Fibroblast of lung (primary cell): ENCODE data around the gene FRMD4A. TPM values are rescaled to one million over a fixed set of nuclear protein-coding genes. Genes with fewer than 3 reads are reported as not detected.

Source experiments
- DNase-seq, 2 donors: peaks; one replicate each; pipeline versions ENCODE4 v3.0.0 to v3.0.0-alpha.2; 2010; ENCODE audit warnings: low read depth in 2 of 2
- H2AFZ ChIP-seq: 2 replicates; pipeline ENCODE4 v1.5.1; 2012; ENCODE audit warnings: low read length, control low read depth, inconsistent platforms
- H3K27ac ChIP-seq: 2 replicates; pipeline ENCODE4 v1.5.1; 2011; ENCODE audit warnings: low read length, control low read depth; ENCODE audit not compliant: insufficient read depth
- H3K27me3 ChIP-seq: 2 replicates; pipeline ENCODE4 v1.5.1; 2011; ENCODE audit warnings: mild to moderate bottlenecking, low read length; ENCODE audit not compliant: control insufficient read depth, insufficient read depth
- H3K36me3 ChIP-seq: 2 replicates; pipeline ENCODE4 v1.5.1; 2011; ENCODE audit warnings: low read length; ENCODE audit not compliant: control insufficient read depth, insufficient read depth
- H3K4me1 ChIP-seq: 2 replicates; pipeline ENCODE4 v1.5.1; 2011; ENCODE audit warnings: low read length; ENCODE audit not compliant: control insufficient read depth, insufficient read depth; ENCODE audit errors: extremely low read depth
- H3K4me2 ChIP-seq: 2 replicates; pipeline ENCODE4 v1.5.1; 2011; ENCODE audit warnings: low read length, control low read depth; ENCODE audit not compliant: insufficient read depth; ENCODE audit errors: extremely low read depth
- H3K4me3 ChIP-seq, 4 experiments: fragments of 200-600 bp in 1 of 4; sonication (generic) in 1 of 4; replicated peaks in 1 of 4; 2 replicates each; pipeline ENCODE4 v1.5.1; 2011 to 2016; ENCODE audit warnings: low read length in 4 of 4, low read depth in 3 of 4, mild to moderate bottlenecking in 3 of 4, control low read depth in 2 of 4, inconsistent platforms in 1 of 4, mixed read lengths in 1 of 4; ENCODE audit not compliant: insufficient read depth in 1 of 4; ENCODE audit errors: control extremely low read depth in 1 of 4
- H3K79me2 ChIP-seq: 2 replicates; pipeline ENCODE4 v1.5.1; 2012; ENCODE audit warnings: mild to moderate bottlenecking, low read length, inconsistent platforms; ENCODE audit not compliant: control insufficient read depth, insufficient read depth
- H3K9ac ChIP-seq: 2 replicates; pipeline ENCODE4 v1.5.1; 2011; ENCODE audit warnings: mild to moderate bottlenecking, low read length, control low read depth; ENCODE audit not compliant: insufficient read depth
- H3K9me3 ChIP-seq: 2 replicates; pipeline ENCODE4 v1.5.1; 2012; ENCODE audit warnings: low read depth, low read length; ENCODE audit not compliant: control insufficient read depth, insufficient read depth
- H4K20me1 ChIP-seq: 2 replicates; pipeline ENCODE4 v1.5.1; 2011; ENCODE audit warnings: low read length; ENCODE audit not compliant: control insufficient read depth, insufficient read depth; ENCODE audit errors: extremely low read depth
- CTCF ChIP-seq, 2 donors: IDR thresholded peaks in 1 of 2; conservative IDR thresholded peaks in 1 of 2; 1 replicate in 1 of 2; 2 replicates in 1 of 2; pipeline ENCODE4 v1.5.1; 2011 to 2012; ENCODE audit warnings: low read length in 2 of 2, control low read depth in 1 of 2, inconsistent platforms in 1 of 2, low read depth in 1 of 2, mild to moderate bottlenecking in 1 of 2
- EZH2 ChIP-seq: IDR thresholded peaks from 2 replicates; pipeline ENCODE4 v1.5.1; 2012; ENCODE audit warnings: low read length, control low read depth, mild to moderate bottlenecking; ENCODE audit errors: missing control alignments
- polyA plus RNA-seq, 2 donors: library from polyadenylated mRNA; depleted of rRNA in 1 of 2; stranded (reverse) in 1 of 2; unstranded in 1 of 2; fragments of >200 nt; gene quantifications; 2 replicates each; pipeline ENCODE4 v1.2.1, GENCODE V29; 2011 to 2012; ENCODE audit warnings: missing spikeins in 1 of 2
- total RNA-seq: library from RNA; depleted of rRNA; stranded (reverse); fragments of >200 nt; gene quantifications from 2 replicates; pipeline ENCODE4 v1.2.1, GENCODE V29; 2014

Gene FRMD4A
- total and polyA plus RNA-seq, 2 donors (not counting 1 experiment from before 2014, with no cell fraction given), result 26.9 to 63.6 TPM

- H4K20me1 ChIP-seq, result no peaks in the 10 kb centered on the region
- no peak overlapping the region for H3K9ac ChIP-seq
- TF ChIP-seq CTCF (conservative IDR thresholded peaks at IDR 0.05 in 1 of 2, IDR thresholded peaks at IDR 0.05 in 1 of 2; ENCODE audit: low read depth in 1 of 2, low read length in 2 of 2) (no peak), EZH2 (no peak)
- DNase-seq, result no peak
- no peaks in the 10 kb centered on the region for H3K9me3 ChIP-seq
- no peak overlapping the region for H3K4me3 ChIP-seq
- no peak overlapping the region for H3K27ac ChIP-seq
- no peaks in the 10 kb centered on the region for H3K79me2 ChIP-seq
- H3K36me3 ChIP-seq, result no peaks in the 10 kb centered on the region
- H3K4me1 ChIP-seq, result no peaks in the 10 kb centered on the region
- no peak overlapping the region for H2AFZ ChIP-seq
- H3K27me3 ChIP-seq, result peaks cover 27% of the 10 kb centered on the region
- H3K4me2 ChIP-seq, result no peak overlapping the region
Observed at GRCh38 chr10:14299556-14299955, 31.2 kb downstream of the FRMD4A start.

DNA sequence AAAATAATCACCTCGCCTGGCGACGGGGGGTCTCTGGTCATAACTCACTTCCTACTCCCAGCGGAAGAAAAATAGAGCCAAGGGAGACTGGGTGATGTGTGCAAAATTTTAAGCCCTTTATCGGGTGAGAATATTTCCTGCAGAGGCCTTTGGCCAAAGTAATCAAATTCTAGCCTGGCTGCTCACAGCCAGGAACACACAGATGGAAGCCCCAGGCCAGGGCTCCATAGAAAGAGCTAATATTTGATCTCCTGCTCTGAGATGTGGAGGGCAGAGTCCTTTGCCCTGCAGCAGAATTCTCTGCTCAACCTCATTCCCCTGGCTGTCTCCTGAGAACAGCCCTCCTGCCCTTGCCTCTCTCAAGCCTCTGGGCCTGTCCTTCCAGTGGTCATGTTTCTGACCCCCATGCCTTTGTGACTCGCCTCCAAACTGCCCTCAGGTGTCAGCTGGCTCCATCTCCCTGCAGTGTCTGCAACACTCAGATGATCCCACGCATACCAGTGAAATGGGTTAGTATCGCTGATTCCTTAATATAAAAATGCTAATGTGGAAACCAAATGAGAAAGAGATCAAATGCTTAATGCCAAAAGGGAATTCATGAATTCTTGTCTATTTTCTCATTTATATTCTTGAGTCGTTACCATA is 34.5 kb downstream of the FRMD4A start:
- no peaks in the 10 kb centered on the region for H3K9me3 ChIP-seq
- no peaks in the 10 kb centered on the region for H3K79me2 ChIP-seq
- no peak overlapping the region for H3K9ac ChIP-seq
- peaks cover 14% of the 10 kb centered on the region for H3K27me3 ChIP-seq
- H3K36me3 ChIP-seq, result no peaks in the 10 kb centered on the region
- TF ChIP-seq CTCF (conservative IDR thresholded peaks at IDR 0.05 in 1 of 2, IDR thresholded peaks at IDR 0.05 in 1 of 2; ENCODE audit: low read depth in 1 of 2, low read length in 2 of 2) (no peak), EZH2 (no peak)
- no peaks in the 10 kb centered on the region for H3K4me1 ChIP-seq
- H3K4me2 ChIP-seq, result no peak overlapping the region
- no peak overlapping the region for H2AFZ ChIP-seq
- H3K4me3 ChIP-seq, result no peak overlapping the region
- no peak overlapping the region for H3K27ac ChIP-seq
- peak in 1 of 2 donors; percentile 42 for DNase-seq
- H4K20me1 ChIP-seq, result no peaks in the 10 kb centered on the region

DNA sequence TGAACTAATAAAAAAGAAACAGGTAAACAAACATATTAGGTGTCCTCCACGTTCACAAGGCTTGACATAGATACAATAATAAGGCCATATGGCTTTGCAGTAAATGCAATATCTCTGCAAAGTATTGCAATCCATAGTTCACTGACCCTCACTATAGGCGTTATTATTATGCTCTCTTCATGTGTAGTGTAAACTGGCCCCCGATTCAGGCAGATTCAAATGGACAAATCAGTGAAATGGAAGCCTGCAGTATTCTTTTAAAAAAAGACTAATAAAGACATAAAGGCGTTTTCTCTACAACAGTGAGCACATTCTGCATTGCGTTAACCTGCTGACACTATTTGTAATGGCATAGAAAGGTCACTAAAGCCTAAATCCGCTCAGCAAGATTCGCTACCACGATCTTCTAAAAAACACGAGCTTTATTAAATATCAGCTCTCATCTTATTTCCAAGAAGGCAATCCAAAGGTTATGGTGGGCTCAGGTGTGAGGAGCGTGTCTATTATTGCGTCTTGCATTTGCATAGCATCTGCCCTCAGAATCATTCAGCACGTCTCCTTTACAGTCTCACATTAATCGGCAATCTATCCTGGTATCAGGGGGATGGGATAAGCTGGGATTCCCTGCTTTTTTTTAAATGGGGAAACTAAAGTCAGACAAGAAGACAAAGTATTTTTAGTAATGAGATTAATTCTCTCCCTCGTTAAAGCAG is 36.2 kb downstream of the FRMD4A start:
- TF ChIP-seq EZH2 (no peak), CTCF (conservative IDR thresholded peaks at IDR 0.05 in 1 of 2, IDR thresholded peaks at IDR 0.05 in 1 of 2; ENCODE audit: low read depth in 1 of 2, low read length in 2 of 2) (no peak)
- Histone ChIP-seq H3K4me3 (no peak overlapping the region), H3K4me2 (no peak overlapping the region), H3K4me1 (no peaks in the 10 kb centered on the region), H4K20me1 (no peaks in the 10 kb centered on the region), H3K9ac (no peak overlapping the region), H3K79me2 (no peaks in the 10 kb centered on the region), H3K9me3 (no peaks in the 10 kb centered on the region), H3K36me3 (no peaks in the 10 kb centered on the region), H3K27ac (no peak overlapping the region), H2AFZ (no peak overlapping the region), H3K27me3 (peaks cover 9% of the 10 kb centered on the region)
- DNase-seq, result no peak
